GM12864 (cell line): ENCODE results near the gene CNNM1.

Experiments used
- DNase-seq: peaks from one replicate; pipeline ENCODE4 v3.0.0-alpha.2; 2011; ENCODE audit warnings: low read depth
- H3K4me3 ChIP-seq: 2 replicates; pipeline ENCODE4 v1.5.1; 2011; ENCODE audit warnings: mild to moderate bottlenecking, low read depth, low read length, control low read depth
- TF ChIP-seq, protein P1 (sequence below): IDR thresholded peaks from 2 replicates; pipeline ENCODE4 v1.5.1; 2011; ENCODE audit warnings: low read depth, mild to moderate bottlenecking, moderate library complexity, low read length, control low read depth, inconsistent platforms; ENCODE audit errors: missing control alignments

CNNM1 gene

DNA sequence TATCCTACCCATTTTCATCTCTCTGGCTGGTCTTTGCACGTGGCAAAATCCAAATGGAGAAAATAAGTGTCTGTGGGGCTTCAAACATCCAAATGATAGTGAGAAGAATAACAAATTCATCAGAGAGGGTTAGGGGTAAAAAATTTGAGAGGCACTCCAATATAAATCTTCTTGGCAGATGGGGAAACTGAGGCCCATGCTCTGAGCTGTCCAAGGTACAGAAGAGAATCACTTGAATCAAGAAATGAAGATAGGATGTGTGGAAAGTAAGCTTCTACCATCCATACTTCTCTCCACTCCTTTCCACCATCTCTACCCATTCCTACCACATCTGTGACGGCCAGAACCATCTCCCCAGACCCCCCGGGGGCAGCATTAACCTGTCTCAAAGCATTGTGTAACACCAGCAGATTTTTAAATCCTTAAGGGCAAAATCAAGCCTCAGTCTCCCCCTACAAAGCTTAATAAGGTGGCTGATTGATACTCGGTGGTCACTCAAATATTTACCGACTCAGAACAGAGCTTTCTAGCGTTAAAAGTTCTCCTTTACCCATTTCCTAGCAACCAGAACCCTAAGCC is 100.5 kb downstream of the CNNM1 start:
- no peak for DNase-seq
- TF ChIP-seq, protein P1, sequence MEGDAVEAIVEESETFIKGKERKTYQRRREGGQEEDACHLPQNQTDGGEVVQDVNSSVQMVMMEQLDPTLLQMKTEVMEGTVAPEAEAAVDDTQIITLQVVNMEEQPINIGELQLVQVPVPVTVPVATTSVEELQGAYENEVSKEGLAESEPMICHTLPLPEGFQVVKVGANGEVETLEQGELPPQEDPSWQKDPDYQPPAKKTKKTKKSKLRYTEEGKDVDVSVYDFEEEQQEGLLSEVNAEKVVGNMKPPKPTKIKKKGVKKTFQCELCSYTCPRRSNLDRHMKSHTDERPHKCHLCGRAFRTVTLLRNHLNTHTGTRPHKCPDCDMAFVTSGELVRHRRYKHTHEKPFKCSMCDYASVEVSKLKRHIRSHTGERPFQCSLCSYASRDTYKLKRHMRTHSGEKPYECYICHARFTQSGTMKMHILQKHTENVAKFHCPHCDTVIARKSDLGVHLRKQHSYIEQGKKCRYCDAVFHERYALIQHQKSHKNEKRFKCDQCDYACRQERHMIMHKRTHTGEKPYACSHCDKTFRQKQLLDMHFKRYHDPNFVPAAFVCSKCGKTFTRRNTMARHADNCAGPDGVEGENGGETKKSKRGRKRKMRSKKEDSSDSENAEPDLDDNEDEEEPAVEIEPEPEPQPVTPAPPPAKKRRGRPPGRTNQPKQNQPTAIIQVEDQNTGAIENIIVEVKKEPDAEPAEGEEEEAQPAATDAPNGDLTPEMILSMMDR = no peak
- peak overlapping the region; percentile 95 for H3K4me3 ChIP-seq

DNA sequence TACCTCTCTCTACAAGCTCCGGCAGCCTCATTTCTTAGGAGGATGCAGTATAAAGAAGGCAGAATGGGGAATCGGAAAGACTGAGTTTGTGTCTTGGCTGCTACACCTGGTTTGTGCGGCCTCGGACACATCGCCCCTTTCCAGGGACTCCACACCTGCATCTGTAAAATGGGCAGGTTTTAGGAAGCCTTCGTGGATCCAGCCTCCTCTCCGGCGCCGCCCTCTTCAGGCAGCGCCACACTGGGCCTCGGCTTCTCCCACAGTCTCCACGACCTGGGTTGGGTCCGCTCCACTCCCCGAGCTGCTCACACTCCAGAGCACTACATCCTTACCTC is 100.9 kb downstream of the CNNM1 start:
- DNase-seq = peak; percentile 3
- peak overlapping the region; percentile 95 for H3K4me3 ChIP-seq
- TF ChIP-seq, protein P1 = no peak

DNA sequence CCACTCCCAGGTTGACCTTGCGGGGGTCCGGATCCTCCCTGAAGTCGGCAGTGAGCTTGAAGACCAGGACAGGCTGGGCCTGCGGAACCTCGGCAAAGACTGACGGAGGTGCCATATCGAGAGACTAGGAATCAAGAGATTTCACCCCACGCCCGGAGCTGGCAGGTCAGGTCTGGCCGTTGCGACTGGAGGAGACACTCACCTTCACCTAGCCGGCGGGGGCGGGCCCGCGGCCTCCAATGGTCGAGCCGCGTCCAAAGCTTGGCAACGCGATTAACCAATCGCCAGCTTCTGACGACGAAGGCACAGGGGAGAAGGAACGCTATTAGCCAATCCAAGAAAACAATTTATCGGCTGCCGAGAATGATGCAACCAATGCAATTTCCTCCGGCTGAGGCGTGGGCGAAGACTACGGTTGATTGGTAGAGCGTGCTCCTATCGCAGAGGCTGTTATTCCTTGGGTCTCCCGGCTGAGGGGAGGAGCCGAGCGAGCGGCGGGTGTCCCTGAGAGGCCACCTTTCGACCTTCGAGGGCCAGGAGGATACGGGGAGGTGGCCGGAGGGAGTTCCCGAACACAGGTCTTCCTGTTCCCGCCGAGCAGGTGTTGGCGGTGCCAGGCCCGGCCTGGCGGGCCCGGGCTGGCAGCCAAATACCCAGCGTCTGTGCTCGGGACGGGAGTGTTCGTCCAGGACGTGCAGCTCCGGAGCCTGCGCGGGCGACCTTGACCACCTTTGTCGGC is 101.5 kb downstream of the CNNM1 start, which contains the start of gene GOT1:
GOT1 (minus strand) TSS at position 174 of the 739 bp plus-strand sequence; CDS start at position 115, 59 bp downstream.
- peak within 1 kb of the TSS; percentile 95 for H3K4me3 ChIP-seq
- peak; percentile 98 for DNase-seq
- TF ChIP-seq, protein P1 = no peak

DNA sequence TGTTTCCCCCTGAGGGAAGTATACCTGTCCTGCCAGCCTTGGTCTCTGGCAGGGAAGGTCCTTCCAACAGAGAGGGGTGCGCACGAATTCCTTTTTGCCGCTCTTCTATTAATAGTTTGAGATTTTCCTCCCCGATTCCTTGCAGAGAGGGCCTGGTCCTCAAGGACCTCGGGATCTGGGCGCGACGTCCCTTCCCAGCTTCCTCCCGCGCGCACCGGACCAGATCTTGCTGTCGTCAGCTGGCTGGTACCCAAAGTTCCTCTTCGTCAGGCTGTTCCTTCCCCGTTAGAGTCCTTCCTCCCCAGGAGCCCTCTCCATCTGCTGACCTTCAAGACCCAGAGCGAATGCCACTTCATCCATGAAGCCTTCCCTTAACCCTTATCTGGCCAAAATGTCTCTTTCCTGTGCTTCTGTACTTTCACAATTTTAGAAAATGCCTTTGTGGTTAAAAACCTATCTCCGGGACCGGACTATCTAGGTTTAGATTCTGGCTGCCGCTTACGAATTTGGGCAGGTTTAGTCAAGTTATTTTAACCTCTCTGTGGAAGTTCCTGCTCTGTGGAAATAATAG is 102.1 kb downstream of the CNNM1 start:
- TF ChIP-seq, protein P1 = no peak
- peak; percentile 7 for DNase-seq
- peak overlapping the region; percentile 95 for H3K4me3 ChIP-seq

DNA sequence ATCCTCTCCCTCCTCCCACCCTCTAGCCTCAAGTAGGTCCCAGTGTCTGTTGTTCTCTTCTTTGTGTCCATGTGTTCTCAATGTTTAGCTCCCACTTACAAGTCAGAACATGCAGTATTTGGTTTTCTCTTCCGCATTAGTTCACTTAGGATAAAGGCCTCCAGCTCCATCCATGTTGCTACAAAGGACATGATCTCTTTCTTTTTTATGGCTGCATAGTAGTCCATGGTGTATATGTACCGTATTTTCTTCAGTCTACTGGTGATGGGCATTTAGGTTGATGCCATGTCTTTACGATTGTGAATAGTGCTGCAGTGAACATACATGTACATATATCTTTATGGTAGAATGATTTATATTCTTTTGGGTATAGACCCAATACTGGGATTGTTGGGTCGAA is 102.9 kb downstream of the CNNM1 start:
- TF ChIP-seq, protein P1 = no peak
- no peak for DNase-seq
- no peak overlapping the region for H3K4me3 ChIP-seq

DNA sequence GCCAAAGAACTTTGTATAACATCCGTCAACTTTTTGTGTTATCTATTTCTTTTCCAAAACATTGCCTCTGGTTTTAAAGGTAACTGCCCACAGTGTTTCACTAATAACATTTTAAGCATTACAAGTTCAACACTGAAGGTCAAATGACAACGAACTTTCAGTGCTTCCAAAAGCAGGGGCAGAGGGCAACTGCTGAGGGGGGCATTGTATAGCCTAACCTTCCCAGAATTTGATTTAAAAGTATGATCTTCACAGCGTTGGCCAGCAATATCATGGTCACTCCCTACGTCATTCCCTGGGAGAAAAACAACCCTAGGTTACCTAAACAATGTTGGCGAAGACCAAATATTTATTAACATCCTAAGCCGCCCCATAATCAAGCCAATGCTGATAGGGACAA is 103.7 kb downstream of the CNNM1 start:
- DNase-seq = no peak
- TF ChIP-seq, protein P1 = no peak

More for the DNA sequence above, 103.7 kb downstream of the CNNM1 start:
- no peak overlapping the region for H3K4me3 ChIP-seq
